Natural killer cell treated with Interleukin-12 subunit alpha and Interleukin-12 subunit beta and Interleukin-15 and Interleukin-18, amount 100 ng/mL, for 72 hours (primary cell): ENCODE measurements around the gene OR9Q1. TPM values are rescaled to one million over a fixed set of nuclear protein-coding genes. Genes with fewer than 3 reads are reported as not detected.

Source experiments
- ATAC-seq, 2 donors: fragments of 150-1000 bp; cut with Tn5 transposase in 1 of 2; sonication (Bioruptor Pico), chemical (Tn5 transposase) in 1 of 2; 2 replicates each; pipeline ENCODE4 v1.10.0; 2021
- DNase-seq: peaks from one replicate; pipeline ENCODE4 v3.0.0; 2022; ENCODE audit warnings: low spot score
- H3K27ac Mint-ChIP-seq, 2 donors: 1 replicate in 1 of 2; 2 replicates in 1 of 2; pipeline ENCODE4 v1.8.0; 2022; ENCODE audit warnings: mixed read lengths in 2 of 2, mild to moderate bottlenecking in 1 of 2, moderate library complexity in 1 of 2
- H3K27me3 Mint-ChIP-seq, 2 donors: 1 replicate in 1 of 2; 2 replicates in 1 of 2; pipeline ENCODE4 v1.8.0; 2022; ENCODE audit warnings: mixed read lengths in 2 of 2
- H3K36me3 Mint-ChIP-seq: one replicate; pipeline ENCODE4 v1.8.0; 2022; ENCODE audit warnings: mixed read lengths
- H3K4me1 Mint-ChIP-seq, 2 donors: 1 replicate in 1 of 2; 2 replicates in 1 of 2; pipeline ENCODE4 v1.8.0; 2022; ENCODE audit warnings: low read depth in 2 of 2, mixed read lengths in 2 of 2, mild to moderate bottlenecking in 1 of 2
- H3K4me3 Mint-ChIP-seq: one replicate; pipeline ENCODE4 v1.8.0; 2022; ENCODE audit warnings: mixed read lengths
- H3K9me3 Mint-ChIP-seq: 2 replicates; pipeline ENCODE4 v1.8.0; 2022; ENCODE audit warnings: mixed read lengths
- total RNA-seq, 2 donors: library from RNA; stranded (reverse); gene quantifications; one replicate each; pipeline ENCODE4 v1.2.3, GENCODE V29; 2022

OR9Q1 gene
- total RNA-seq, 2 donors from 2014 or later: not detected

GRCh38 chr11:58003591-58003990, 20.1 kb upstream of the OR9Q1 start:
- no peak overlapping the region for H3K27ac Mint-ChIP-seq
- ATAC-seq (no peak), DNase-seq (no peak)
- peaks cover 3 to 7% of the 10 kb centered on the region in 2 donors for H3K27me3 Mint-ChIP-seq
- no peaks in the 10 kb centered on the region for H3K4me1 Mint-ChIP-seq
- no peaks in the 10 kb centered on the region for H3K9me3 Mint-ChIP-seq
- no peak overlapping the region for H3K4me3 Mint-ChIP-seq
- no peaks in the 10 kb centered on the region for H3K36me3 Mint-ChIP-seq

- Mint-ChIP-seq H3K27me3 (peaks cover 3 to 7% of the 10 kb centered on the region in 2 donors), H3K4me3 (no peak overlapping the region), H3K9me3 (no peaks in the 10 kb centered on the region), H3K36me3 (no peaks in the 10 kb centered on the region), H3K27ac (no peak overlapping the region), H3K4me1 (no peaks in the 10 kb centered on the region)
- no peak for ATAC-seq
- DNase-seq: no peak
These were observed 19.0 kb upstream of the OR9Q1 start for GRCh38 chr11:58004664-58005063.

- DNase-seq: no peak
- Mint-ChIP-seq H3K27ac (no peak overlapping the region), H3K9me3 (no peaks in the 10 kb centered on the region), H3K4me1 (no peaks in the 10 kb centered on the region), H3K36me3 (no peaks in the 10 kb centered on the region), H3K4me3 (no peak overlapping the region), H3K27me3 (peaks cover 3 to 7% of the 10 kb centered on the region in 2 donors)
- ATAC-seq: no peak
These were observed 16.7 kb upstream of the OR9Q1 start for GRCh38 chr11:58006940-58007339.

- H3K36me3 Mint-ChIP-seq: no peaks in the 10 kb centered on the region
- no peaks in the 10 kb centered on the region for H3K4me1 Mint-ChIP-seq
- ATAC-seq (no peak), DNase-seq (no peak)
- peaks cover 0 to 3% of the 10 kb centered on the region in 2 donors for H3K27me3 Mint-ChIP-seq
- no peak overlapping the region for H3K27ac Mint-ChIP-seq
- peaks cover 4% of the 10 kb centered on the region for H3K9me3 Mint-ChIP-seq
- H3K4me3 Mint-ChIP-seq: no peak overlapping the region
These were observed 11.9 kb upstream of the OR9Q1 start for GRCh38 chr11:58011771-58012170.

GRCh38 chr11:58024601-58025091, 965 bp downstream of the OR9Q1 start:
- Mint-ChIP-seq H3K27ac (no peak overlapping the region), H3K9me3 (no peaks in the 10 kb centered on the region), H3K27me3 (peaks cover 3 to 8% of the 10 kb centered on the region in 2 donors), H3K4me1 (no peaks in the 10 kb centered on the region), H3K4me3 (no peak overlapping the region), H3K36me3 (no peaks in the 10 kb centered on the region)
- DNase-seq (no peak), ATAC-seq (no peak)

GRCh38 chr11:58027341-58027740, 3.7 kb downstream of the OR9Q1 start:
- no peak for ATAC-seq
- H3K27me3 Mint-ChIP-seq: peaks cover 3 to 17% of the 10 kb centered on the region in 2 donors
- H3K9me3 Mint-ChIP-seq: peaks cover 9% of the 10 kb centered on the region
- H3K36me3 Mint-ChIP-seq: no peaks in the 10 kb centered on the region
- no peak overlapping the region for H3K27ac Mint-ChIP-seq
- H3K4me3 Mint-ChIP-seq: no peak overlapping the region
- no peak for DNase-seq
- no peaks in the 10 kb centered on the region for H3K4me1 Mint-ChIP-seq

- H3K4me1 Mint-ChIP-seq: no peaks in the 10 kb centered on the region
- H3K9me3 Mint-ChIP-seq: peaks cover 9% of the 10 kb centered on the region
- ATAC-seq (no peak), DNase-seq (no peak)
- no peak overlapping the region for H3K4me3 Mint-ChIP-seq
- no peak overlapping the region for H3K27ac Mint-ChIP-seq
- no peaks in the 10 kb centered on the region for H3K36me3 Mint-ChIP-seq
- peaks cover 3 to 17% of the 10 kb centered on the region in 2 donors for H3K27me3 Mint-ChIP-seq
These were observed 5.2 kb downstream of the OR9Q1 start for GRCh38 chr11:58028687-58029411.

GRCh38 chr11:58030653-58031052, 7.0 kb downstream of the OR9Q1 start, which contains the start of gene OR6Q1:
Gene OR6Q1 (plus strand): TSS chr11:58030953. CDS start chr11:58030953, 0 bp downstream.
- H3K27ac Mint-ChIP-seq: no peak within 1 kb of the TSS
- peaks cover 9% of the 10 kb centered on the region for H3K9me3 Mint-ChIP-seq
- H3K4me1 Mint-ChIP-seq: no peaks in the 10 kb centered on the region
- H3K27me3 Mint-ChIP-seq: peaks cover 3 to 15% of the 10 kb centered on the region in 2 donors
- DNase-seq (no peak), ATAC-seq (no peak)
- no peak within 1 kb of the TSS for H3K4me3 Mint-ChIP-seq
- H3K36me3 Mint-ChIP-seq: no peaks in the 10 kb centered on the region

GRCh38 chr11:58034471-58034870, 10.8 kb downstream of the OR9Q1 start:
- ATAC-seq: no peak
- H3K4me1 Mint-ChIP-seq: no peaks in the 10 kb centered on the region
- H3K36me3 Mint-ChIP-seq: no peaks in the 10 kb centered on the region
- no peak overlapping the region for H3K4me3 Mint-ChIP-seq
- no peak overlapping the region for H3K27ac Mint-ChIP-seq
- DNase-seq: no peak
- peaks cover 12% of the 10 kb centered on the region for H3K9me3 Mint-ChIP-seq
- peaks cover 0 to 9% of the 10 kb centered on the region in 2 donors for H3K27me3 Mint-ChIP-seq

- peaks cover 0 to 5% of the 10 kb centered on the region in 2 donors for H3K27me3 Mint-ChIP-seq
- H3K27ac Mint-ChIP-seq: no peak overlapping the region
- no peaks in the 10 kb centered on the region for H3K36me3 Mint-ChIP-seq
- peaks cover 6% of the 10 kb centered on the region for H3K9me3 Mint-ChIP-seq
- H3K4me1 Mint-ChIP-seq: no peaks in the 10 kb centered on the region
- no peak for ATAC-seq
- DNase-seq: no peak
- H3K4me3 Mint-ChIP-seq: no peak overlapping the region
These were observed 15.9 kb downstream of the OR9Q1 start for GRCh38 chr11:58039589-58039988.

- peaks cover 2% of the 10 kb centered on the region for H3K9me3 Mint-ChIP-seq
- DNase-seq (no peak), ATAC-seq (no peak)
- H3K4me3 Mint-ChIP-seq: no peak overlapping the region
- no peaks in the 10 kb centered on the region for H3K36me3 Mint-ChIP-seq
- H3K4me1 Mint-ChIP-seq: no peaks in the 10 kb centered on the region
- peaks cover 0 to 7% of the 10 kb centered on the region in 2 donors for H3K27me3 Mint-ChIP-seq
- H3K27ac Mint-ChIP-seq: no peak overlapping the region
These were observed 19.7 kb downstream of the OR9Q1 start for GRCh38 chr11:58043379-58043778.

GRCh38 chr11:58046231-58046630, 22.6 kb downstream of the OR9Q1 start:
- Mint-ChIP-seq H3K27ac (no peak overlapping the region), H3K9me3 (peaks cover 2% of the 10 kb centered on the region), H3K4me1 (no peaks in the 10 kb centered on the region), H3K36me3 (no peaks in the 10 kb centered on the region), H3K27me3 (peaks cover 0 to 7% of the 10 kb centered on the region in 2 donors), H3K4me3 (no peak overlapping the region)
- no peak for ATAC-seq
- no peak for DNase-seq

GRCh38 chr11:58047818-58048217, 24.1 kb downstream of the OR9Q1 start:
- Mint-ChIP-seq H3K4me3 (no peak overlapping the region), H3K9me3 (peaks cover 2% of the 10 kb centered on the region), H3K27ac (no peak overlapping the region), H3K36me3 (no peaks in the 10 kb centered on the region), H3K4me1 (no peaks in the 10 kb centered on the region), H3K27me3 (peaks cover 0 to 7% of the 10 kb centered on the region in 2 donors)
- DNase-seq: no peak
- ATAC-seq: no peak

GRCh38 chr11:58055806-58056401, 32.2 kb downstream of the OR9Q1 start:
- DNase-seq: no peak
- no peaks in the 10 kb centered on the region for H3K36me3 Mint-ChIP-seq
- ATAC-seq: no peak
- peaks cover 3 to 6% of the 10 kb centered on the region in 2 donors for H3K27me3 Mint-ChIP-seq
- H3K4me1 Mint-ChIP-seq: no peaks in the 10 kb centered on the region
- peaks cover 4% of the 10 kb centered on the region for H3K9me3 Mint-ChIP-seq
- no peak overlapping the region for H3K4me3 Mint-ChIP-seq
- H3K27ac Mint-ChIP-seq: no peak overlapping the region
